BLaER1 (cell line): ENCODE data around the gene CCDC70.

ENCODE experiments used
- H3K27ac ChIP-seq: shearing (Covaris generic); formaldehyde crosslinking; 2 replicates; pipeline ENCODE4 v1.8.1; 2022
- H3K27me3 ChIP-seq: shearing (Covaris generic); formaldehyde crosslinking; 2 replicates; pipeline ENCODE4 v1.8.1; 2022
- H3K36me3 ChIP-seq: shearing (Covaris generic); formaldehyde crosslinking; 2 replicates; pipeline ENCODE4 v1.8.1; 2022
- H3K4me1 ChIP-seq: shearing (Covaris generic); formaldehyde crosslinking; 2 replicates; pipeline ENCODE4 v1.8.1; 2022
- H3K4me2 ChIP-seq: shearing (Covaris generic); formaldehyde crosslinking; 2 replicates; pipeline ENCODE4 v1.8.1; 2022
- H3K4me3 ChIP-seq: shearing (Covaris generic); formaldehyde crosslinking; 2 replicates; pipeline ENCODE4 v1.8.1; 2022
- H3K9ac ChIP-seq: shearing (Covaris generic); formaldehyde crosslinking; 2 replicates; pipeline ENCODE4 v1.8.1; 2022
- H3K9me3 ChIP-seq: shearing (Covaris generic); formaldehyde crosslinking; 2 replicates; pipeline ENCODE4 v1.8.1; 2022
- H4K20me1 ChIP-seq: shearing (Covaris generic); formaldehyde crosslinking; 2 replicates; pipeline ENCODE4 v1.8.1; 2022
- Cebpa-rat ChIP-seq: shearing (Covaris generic); IDR thresholded peaks from 2 replicates; pipeline ENCODE4 v1.8.1; 2022

The CCDC70 gene

DNA sequence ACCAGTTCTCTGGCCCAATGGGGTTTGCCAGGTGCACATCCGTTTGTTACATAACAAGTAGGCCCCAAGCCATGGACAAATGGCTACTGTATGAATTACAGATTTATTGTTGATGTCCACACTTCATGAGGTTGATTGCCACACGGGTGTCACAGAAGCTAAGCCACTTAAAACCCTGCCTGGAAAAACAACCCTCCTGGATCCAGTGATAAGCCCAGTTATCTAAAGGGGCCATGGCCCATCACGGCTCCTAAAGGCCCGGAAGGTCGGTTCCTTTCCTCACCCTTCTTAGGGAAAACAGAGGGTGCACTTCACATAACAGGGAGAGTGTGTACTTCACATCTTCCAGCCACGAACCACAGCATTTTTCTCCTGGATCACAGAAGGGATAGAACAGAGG, 20.9 kb upstream of the CCDC70 start:
- no peak overlapping the region for H3K4me3 ChIP-seq
- H3K4me2 ChIP-seq, result no peak overlapping the region
- H3K4me1 ChIP-seq, result no peaks in the 10 kb centered on the region
- no peaks in the 10 kb centered on the region for H3K9me3 ChIP-seq
- H3K9ac ChIP-seq, result no peak overlapping the region
- TF ChIP-seq Cebpa-rat, result no peak
- no peak overlapping the region for H3K27ac ChIP-seq
- no peaks in the 10 kb centered on the region for H3K36me3 ChIP-seq
- no peaks in the 10 kb centered on the region for H4K20me1 ChIP-seq
- no peaks in the 10 kb centered on the region for H3K27me3 ChIP-seq

- H3K36me3 ChIP-seq, result no peaks in the 10 kb centered on the region
- H3K4me3 ChIP-seq, result no peak overlapping the region
- no peaks in the 10 kb centered on the region for H3K9me3 ChIP-seq
- no peaks in the 10 kb centered on the region for H3K27me3 ChIP-seq
- no peak overlapping the region for H3K4me2 ChIP-seq
- H3K4me1 ChIP-seq, result no peaks in the 10 kb centered on the region
- H3K9ac ChIP-seq, result no peak overlapping the region
- no peak for TF ChIP-seq Cebpa-rat
- no peak overlapping the region for H3K27ac ChIP-seq
- no peaks in the 10 kb centered on the region for H4K20me1 ChIP-seq
Measured at GRCh38 chr13:51841732-51842131, 20.0 kb upstream of the CCDC70 start.

DNA sequence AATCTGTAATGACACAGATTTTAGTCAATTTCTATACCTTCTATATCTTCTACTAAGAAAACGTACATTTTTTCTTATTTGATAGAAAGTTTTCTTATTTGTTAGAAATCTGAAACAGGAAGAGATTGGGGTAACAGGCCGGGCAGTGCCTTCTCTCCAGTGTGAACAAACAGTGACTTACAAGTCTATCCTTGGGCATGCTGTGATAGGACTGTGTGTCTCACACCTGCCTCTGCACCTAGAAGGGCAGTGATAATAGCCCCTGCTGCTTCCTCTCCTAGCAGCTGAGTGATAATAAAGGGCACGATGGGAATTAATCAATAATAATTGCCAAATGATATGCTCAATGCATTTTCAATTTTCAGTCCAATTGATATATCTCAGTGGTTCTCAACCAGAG, 18.2 kb upstream of the CCDC70 start:
- peaks cover 9% of the 10 kb centered on the region for H3K9me3 ChIP-seq
- H3K27ac ChIP-seq, result no peak overlapping the region
- H3K4me2 ChIP-seq, result no peak overlapping the region
- H3K9ac ChIP-seq, result no peak overlapping the region
- no peak for TF ChIP-seq Cebpa-rat
- no peaks in the 10 kb centered on the region for H4K20me1 ChIP-seq
- H3K4me1 ChIP-seq, result no peaks in the 10 kb centered on the region
- no peaks in the 10 kb centered on the region for H3K27me3 ChIP-seq
- H3K36me3 ChIP-seq, result no peaks in the 10 kb centered on the region
- no peak overlapping the region for H3K4me3 ChIP-seq

- H3K36me3 ChIP-seq, result no peaks in the 10 kb centered on the region
- no peaks in the 10 kb centered on the region for H3K4me1 ChIP-seq
- H3K4me2 ChIP-seq, result no peak within 1 kb of the TSS
- H3K4me3 ChIP-seq, result no peak within 1 kb of the TSS
- no peaks in the 10 kb centered on the region for H4K20me1 ChIP-seq
- H3K9ac ChIP-seq, result no peak within 1 kb of the TSS
- no peak for TF ChIP-seq Cebpa-rat
- H3K27ac ChIP-seq, result no peak within 1 kb of the TSS
- H3K9me3 ChIP-seq, result peaks cover 9% of the 10 kb centered on the region
- H3K27me3 ChIP-seq, result no peaks in the 10 kb centered on the region
Measured at GRCh38 chr13:51844862-51845573, 16.8 kb upstream of the CCDC70 start, which contains the start of gene TMEM272. TSS of gene TMEM272 (minus strand) at chr13:51845177. CDS start at chr13:51838530, 6,647 bp downstream.

DNA sequence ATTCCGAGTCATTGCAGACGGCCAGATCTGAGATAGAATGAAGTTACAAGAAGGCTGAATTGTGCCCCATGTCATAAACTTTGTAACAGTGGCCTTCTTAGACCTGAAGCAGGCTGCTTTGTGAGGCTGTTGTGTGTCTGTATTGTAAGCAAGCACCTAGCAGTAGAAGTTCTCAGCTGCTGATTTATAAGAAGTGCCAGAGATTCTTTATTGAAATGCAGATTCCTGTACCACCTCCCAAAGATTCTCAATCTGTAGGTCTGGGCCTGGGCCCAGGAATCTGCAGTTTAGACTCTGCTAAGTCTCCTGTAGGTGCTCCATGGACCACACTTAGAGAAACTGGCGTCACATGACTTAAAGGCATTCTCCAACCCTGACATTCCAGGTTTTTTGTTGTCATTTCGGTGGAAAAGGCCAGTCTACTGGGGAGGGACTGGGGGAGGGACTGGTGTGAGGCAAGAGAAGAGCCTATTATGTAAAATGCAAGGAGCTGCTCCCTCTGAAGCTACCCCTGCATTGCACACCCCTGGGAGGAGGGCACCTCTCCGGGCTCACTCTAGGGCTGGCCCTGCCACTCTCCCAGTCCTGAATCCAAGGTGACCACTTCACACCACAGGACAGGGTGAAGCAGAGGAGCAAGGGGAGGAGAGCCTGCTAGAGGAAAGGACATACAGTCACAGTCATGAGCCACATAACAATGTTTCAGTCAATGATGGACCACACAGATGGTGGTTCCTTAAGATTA, 16.0 kb upstream of the CCDC70 start:
- Histone ChIP-seq H3K4me1 (no peaks in the 10 kb centered on the region), H3K9me3 (peaks cover 9% of the 10 kb centered on the region), H3K4me3 (no peak overlapping the region), H4K20me1 (no peaks in the 10 kb centered on the region), H3K9ac (no peak overlapping the region), H3K4me2 (no peak overlapping the region), H3K36me3 (no peaks in the 10 kb centered on the region), H3K27me3 (no peaks in the 10 kb centered on the region), H3K27ac (no peak overlapping the region)
- no peak for TF ChIP-seq Cebpa-rat

DNA sequence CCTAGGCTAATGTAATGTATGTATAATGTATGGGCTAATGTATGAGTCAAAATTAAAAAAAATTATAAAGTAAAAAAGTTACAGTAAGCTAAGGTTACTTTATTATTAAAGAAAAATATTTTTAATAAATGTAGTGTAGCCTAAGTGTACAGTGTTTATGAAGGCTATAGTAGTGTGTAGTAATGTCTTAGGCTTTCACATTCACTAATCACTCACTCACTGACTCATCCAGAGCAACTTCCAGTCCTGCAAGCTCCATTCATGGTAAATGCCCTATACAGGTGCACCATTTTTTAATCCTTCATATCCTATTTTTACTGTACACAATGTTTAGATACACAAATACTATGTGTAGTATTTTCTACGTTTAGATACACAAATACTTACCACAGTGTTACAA, 15.0 kb upstream of the CCDC70 start:
- Histone ChIP-seq H3K36me3 (no peaks in the 10 kb centered on the region), H3K4me3 (no peak overlapping the region), H3K4me1 (no peaks in the 10 kb centered on the region), H3K27ac (no peak overlapping the region), H3K9me3 (peaks cover 9% of the 10 kb centered on the region), H3K9ac (no peak overlapping the region), H4K20me1 (no peaks in the 10 kb centered on the region), H3K27me3 (no peaks in the 10 kb centered on the region), H3K4me2 (no peak overlapping the region)
- TF ChIP-seq Cebpa-rat, result no peak

DNA sequence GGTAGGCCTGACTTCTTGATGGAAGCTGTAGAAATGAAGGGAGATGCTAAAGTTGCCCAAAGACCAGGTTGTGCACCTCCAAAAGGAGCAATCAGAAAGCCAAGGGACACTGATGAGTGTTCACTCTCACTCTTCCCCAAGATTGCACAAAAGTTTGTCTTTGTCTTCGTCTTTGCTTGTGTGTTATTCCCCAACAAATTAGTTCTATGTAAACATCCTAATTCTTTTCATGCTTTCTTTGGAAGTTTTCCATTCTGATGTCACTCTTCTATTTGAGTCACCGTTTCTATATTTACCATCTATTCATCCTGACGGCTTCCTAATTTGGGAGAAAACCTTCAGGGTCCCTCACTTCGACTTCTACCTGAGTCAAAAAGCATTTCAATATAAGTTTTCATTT, 13.1 kb upstream of the CCDC70 start:
- Histone ChIP-seq H3K27me3 (no peaks in the 10 kb centered on the region), H4K20me1 (no peaks in the 10 kb centered on the region), H3K4me3 (no peak overlapping the region), H3K36me3 (no peaks in the 10 kb centered on the region), H3K27ac (no peak overlapping the region), H3K9me3 (peaks cover 9% of the 10 kb centered on the region), H3K4me1 (no peaks in the 10 kb centered on the region), H3K9ac (no peak overlapping the region), H3K4me2 (no peak overlapping the region)
- no peak for TF ChIP-seq Cebpa-rat

DNA sequence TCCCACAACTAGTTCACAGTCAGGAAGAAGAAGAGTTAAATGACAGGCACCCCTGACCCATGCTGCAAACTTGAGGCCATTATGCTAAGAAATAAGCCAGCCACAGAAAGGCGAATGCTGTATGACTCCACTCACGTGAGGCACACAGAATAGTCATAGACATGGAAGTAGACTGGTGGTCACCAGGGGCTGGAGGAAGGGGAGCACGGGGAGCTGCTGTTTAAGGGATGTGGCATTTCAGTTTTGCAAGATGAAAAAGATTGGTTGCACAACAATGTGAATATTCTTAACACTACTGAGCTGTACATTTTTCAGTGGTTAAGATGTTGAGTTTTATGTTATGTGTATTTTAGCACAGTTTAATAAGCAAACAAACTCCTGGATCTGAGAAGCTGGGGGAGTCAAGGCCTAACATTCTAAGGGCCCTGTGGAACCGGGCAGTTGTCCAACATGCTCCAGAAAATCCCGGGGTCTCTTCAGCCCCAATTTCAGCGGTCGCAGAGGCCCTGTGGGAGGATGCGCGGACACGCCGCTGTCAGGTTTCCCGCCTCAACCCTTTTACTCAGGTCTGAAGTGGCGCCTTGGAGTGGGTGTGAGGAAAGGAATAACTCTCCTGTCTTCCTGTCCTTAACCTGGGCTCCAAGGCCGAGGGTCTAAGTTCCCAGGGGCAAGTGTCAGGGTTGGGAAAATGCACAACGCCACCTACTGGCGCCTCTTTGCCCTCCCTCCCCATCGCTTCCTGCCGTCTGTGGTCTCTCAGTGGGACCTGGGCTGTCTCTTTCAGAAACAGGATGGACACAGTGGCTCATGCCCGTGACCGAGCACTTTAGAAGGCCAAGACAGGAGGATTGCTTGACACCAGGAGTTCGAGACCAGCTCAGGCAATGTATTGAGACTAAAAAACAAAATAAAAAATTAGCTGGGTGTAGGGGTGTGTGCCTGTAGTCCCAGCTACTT, 12.3 kb upstream of the CCDC70 start:
- Histone ChIP-seq H4K20me1 (no peaks in the 10 kb centered on the region), H3K9ac (no peak overlapping the region), H3K4me2 (no peak overlapping the region), H3K4me1 (no peaks in the 10 kb centered on the region), H3K27me3 (no peaks in the 10 kb centered on the region), H3K9me3 (peaks cover 9% of the 10 kb centered on the region), H3K4me3 (no peak overlapping the region), H3K27ac (no peak overlapping the region), H3K36me3 (no peaks in the 10 kb centered on the region)
- no peak for TF ChIP-seq Cebpa-rat

DNA sequence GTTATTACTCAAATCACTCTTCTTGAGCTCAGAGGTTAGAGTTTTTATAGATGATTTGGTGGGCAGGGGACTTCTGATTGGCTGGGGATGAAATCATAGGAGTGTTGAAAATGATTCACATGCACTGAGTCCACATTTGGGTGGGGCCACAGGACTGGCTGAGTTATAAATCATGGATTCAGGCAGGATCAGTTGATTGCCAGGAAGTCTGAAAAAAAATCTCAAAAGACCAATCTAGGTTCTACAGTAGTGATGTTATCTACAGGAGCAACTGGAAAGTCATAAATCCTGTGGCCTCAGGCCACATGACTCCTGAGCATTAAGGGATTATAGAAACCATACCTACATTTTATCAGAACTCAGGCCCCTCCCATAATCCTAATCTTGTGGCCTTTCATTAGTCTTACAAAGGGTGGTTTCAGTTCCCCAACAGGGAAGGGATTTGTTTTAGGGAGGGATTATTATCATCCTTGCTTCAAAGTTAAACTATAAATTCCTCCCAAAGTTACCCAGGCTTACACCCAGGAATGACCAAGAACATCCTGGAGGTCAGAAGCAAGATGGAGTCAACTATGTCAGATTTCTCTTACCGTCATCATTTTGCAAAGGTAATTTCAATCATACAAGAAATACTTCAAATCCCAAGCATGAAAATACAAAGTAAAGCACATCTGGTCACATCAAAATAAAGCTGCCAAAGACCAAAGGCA, 5.6 kb upstream of the CCDC70 start:
- TF ChIP-seq Cebpa-rat, result no peak
- H3K9ac ChIP-seq, result no peak overlapping the region
- H3K36me3 ChIP-seq, result no peaks in the 10 kb centered on the region
- H3K9me3 ChIP-seq, result no peaks in the 10 kb centered on the region; the same call in 1 of the 2 replicates
- no peak overlapping the region for H3K27ac ChIP-seq
- H3K4me3 ChIP-seq, result no peak overlapping the region
- H3K4me1 ChIP-seq, result peaks cover 10% of the 10 kb centered on the region; the same call in 1 of the 2 replicates
- no peak overlapping the region for H3K4me2 ChIP-seq
- H4K20me1 ChIP-seq, result no peaks in the 10 kb centered on the region
- no peaks in the 10 kb centered on the region for H3K27me3 ChIP-seq
